ENCODE measurements around the gene IPMK.
A peak's percentile ranks its signal among the peaks of the same experiment; 100 is the strongest.
"Not testable (repeated sequence)": the region's sequence is repeated elsewhere in the genome, so short reads cannot be mapped to it uniquely, and the experiment has no call there.

Gene IPMK

GRCh38 chr10:58173391-58173790 lies 94.3 kb downstream of the IPMK start:
- TF ChIP-seq CTCF (IDR thresholded peaks at IDR 0.05; ENCODE audit: extremely low read depth, missing control alignments), result no peak
- no peak for DNase-seq (ENCODE audit: low spot score)

- DNase-seq (ENCODE audit: low spot score), result no peak
- no peak for TF ChIP-seq CTCF (IDR thresholded peaks at IDR 0.05; ENCODE audit: extremely low read depth, missing control alignments)
Measured at GRCh38 chr10:58171146-58171545, 96.5 kb downstream of the IPMK start.

GRCh38 chr10:58164517-58164916 lies 103.2 kb downstream of the IPMK start:
- TF ChIP-seq CTCF (IDR thresholded peaks at IDR 0.05; ENCODE audit: extremely low read depth, missing control alignments), result no peak
- DNase-seq (ENCODE audit: low spot score), result no peak

- no peak for DNase-seq (ENCODE audit: low spot score)
- no peak for TF ChIP-seq CTCF (IDR thresholded peaks at IDR 0.05; ENCODE audit: extremely low read depth, missing control alignments)
Measured at GRCh38 chr10:58158806-58159205, 108.9 kb downstream of the IPMK start.

GRCh38 chr10:58157076-58157766 lies 110.5 kb downstream of the IPMK start:
- no peak for DNase-seq (ENCODE audit: low spot score)
- no peak for TF ChIP-seq CTCF (IDR thresholded peaks at IDR 0.05; ENCODE audit: extremely low read depth, missing control alignments)

GRCh38 chr10:58155941-58156340 lies 111.8 kb downstream of the IPMK start:
- not testable (repeated sequence) for DNase-seq (ENCODE audit: low spot score)

GRCh38 chr10:58153751-58154150 lies 113.9 kb downstream of the IPMK start:
- TF ChIP-seq CTCF (IDR thresholded peaks at IDR 0.05; ENCODE audit: extremely low read depth, missing control alignments), result no peak
- no peak for DNase-seq (ENCODE audit: low spot score)

GRCh38 chr10:58152673-58153263 lies 114.9 kb downstream of the IPMK start:
- DNase-seq (ENCODE audit: low spot score), result peak; percentile 15
- TF ChIP-seq CTCF (IDR thresholded peaks at IDR 0.05; ENCODE audit: extremely low read depth, missing control alignments), result peak; percentile 39
